HepG2 (cell line): ENCODE measurements around the gene PLCB1. TPM values are rescaled to one million over a fixed set of nuclear protein-coding genes. Genes with fewer than 3 reads are reported as not detected.
A peak's percentile ranks its signal among the peaks of the same experiment; 100 is the strongest.

Source experiments
- ATF5 ChIP-seq: sonication (generic); formaldehyde crosslinking; IDR thresholded peaks from 2 replicates; pipeline ENCODE4 v1.4.0; 2020; ENCODE audit warnings: mild to moderate bottlenecking, low read depth, missing genetic modification reagents
- CEBPG ChIP-seq: IDR thresholded peaks from 2 replicates; pipeline ENCODE4 v1.6.1; 2016
- CEBPZ ChIP-seq: IDR thresholded peaks from 2 replicates; pipeline ENCODE4 v1.6.1; 2012; ENCODE audit warnings: low read length, improper control_type of control experiment
- EP300 ChIP-seq, 3 experiments: sonication (generic) in 1 of 3; formaldehyde crosslinking in 1 of 3; IDR thresholded peaks; 2 replicates each; pipeline versions ENCODE4 v1.5.1 to v1.6.1; 2011 to 2020; ENCODE audit warnings: low read depth in 2 of 3, low read length in 2 of 3, borderline replicate concordance in 1 of 3, improper control_type of control experiment in 1 of 3, mild to moderate bottlenecking in 1 of 3, missing genetic modification reagents in 1 of 3, moderate library complexity in 1 of 3
- HDAC2 ChIP-seq: sonication (generic); formaldehyde crosslinking; IDR thresholded peaks from 2 replicates; pipeline ENCODE4 v1.4.0; 2020; ENCODE audit warnings: missing genetic modification reagents
- HMGXB4 ChIP-seq, 2 experiments: sonication (generic) in 1 of 2; formaldehyde crosslinking in 1 of 2; IDR thresholded peaks; 2 replicates each; pipeline versions ENCODE4 v1.4.0 to v1.6.1; 2018 to 2020; ENCODE audit warnings: missing genetic modification reagents in 2 of 2, borderline replicate concordance in 1 of 2, low read depth in 1 of 2, mild to moderate bottlenecking in 1 of 2, missing biosample characterization in 1 of 2
- KLF11 ChIP-seq: IDR thresholded peaks from 2 replicates; pipeline ENCODE4 v1.6.1; 2016; ENCODE audit warnings: missing compliant biosample characterization
- RARA ChIP-seq: IDR thresholded peaks from 2 replicates; pipeline ENCODE4 v1.6.1; 2016; ENCODE audit warnings: missing genetic modification reagents, missing compliant biosample characterization
- SNAI1 ChIP-seq: sonication (generic); formaldehyde crosslinking; IDR thresholded peaks from 2 replicates; pipeline ENCODE4 v1.5.0; 2020; ENCODE audit warnings: mild to moderate bottlenecking, missing genetic modification reagents, borderline replicate concordance
- ZBTB43 ChIP-seq: sonication (generic); formaldehyde crosslinking; conservative IDR thresholded peaks from 2 replicates; pipeline ENCODE4 v1.4.0; 2020; ENCODE audit warnings: missing genetic modification reagents
- ZMYM4 ChIP-seq: sonication (generic); formaldehyde crosslinking; IDR thresholded peaks from 2 replicates; pipeline ENCODE4 v1.8.1; 2023; ENCODE audit warnings: mild to moderate bottlenecking, missing genetic modification reagents
- ZNF652 ChIP-seq: IDR thresholded peaks from 2 replicates; pipeline ENCODE4 v1.6.1; 2016; ENCODE audit warnings: low read depth, borderline replicate concordance
- ZSCAN5A ChIP-seq: sonication (generic); formaldehyde crosslinking; IDR thresholded peaks from 2 replicates; pipeline ENCODE4 v1.8.0; 2022; ENCODE audit warnings: mild to moderate bottlenecking, missing genetic modification reagents, borderline replicate concordance
- polyA plus RNA-seq, 8 experiments: library from polyadenylated mRNA; depleted of rRNA in 3 of 8; stranded (reverse) in 7 of 8; unstranded in 1 of 8; fragments of >200 nt; fragmentation: Illumina TruSeq in 4 of 8; extraction: Trizol in 4 of 8; gene quantifications; 2 replicates each; pipeline versions ENCODE4 v1.2.1 to v1.2.3, GENCODE V29; 2011 to 2016; ENCODE audit warnings: low read depth in 4 of 8, missing spikeins in 1 of 8, mixed read lengths in 1 of 8; ENCODE audit not compliant: insufficient read depth in 1 of 8
- total RNA-seq, 5 experiments: library from RNA; depleted of rRNA; stranded (reverse); fragments of >200 nt; fragmentation: Illumina TruSeq; extraction: Trizol; gene quantifications; 2 replicates each; pipeline ENCODE4 v1.2.3, GENCODE V29; 2016; ENCODE audit warnings: low read depth in 1 of 5
- TF ChIP-seq, protein P1 (sequence below): sonication (generic); formaldehyde crosslinking; IDR thresholded peaks from 2 replicates; pipeline ENCODE4 v1.5.0; 2020; ENCODE audit warnings: mild to moderate bottlenecking, missing genetic modification reagents
- TF ChIP-seq, protein P2 (sequence below): sonication (generic); formaldehyde crosslinking; IDR thresholded peaks from 2 replicates; pipeline ENCODE4 v1.8.1; 2023; ENCODE audit warnings: mild to moderate bottlenecking, missing genetic modification reagents, borderline replicate concordance

Gene PLCB1
- total and polyA plus RNA-seq, 2 of the 13 experiments (the other 11 are each of a cell fraction or from before 2014, with no cell fraction given), result 42.4 to 55.9 TPM

- TF ChIP-seq EP300 (IDR thresholded peaks at IDR 0.05; ENCODE audit: low read depth in 2 of 2, low read length in 2 of 2), result peak in 1 of 2 experiments; percentile 72; a peak in 1 of 4 replicates
- peak; percentile 38; the same call in 1 of the 2 replicates for TF ChIP-seq EP300 (CRISPR knock-in tag; IDR thresholded peaks at IDR 0.05; ENCODE audit: borderline replicate concordance)
- TF ChIP-seq HDAC2, result peak; percentile 90
- peak in 1 of 2 experiments; percentile 10; a peak in 1 of 4 replicates for TF ChIP-seq HMGXB4 (CRISPR knock-in tag; IDR thresholded peaks at IDR 0.05; ENCODE audit: borderline replicate concordance in 1 of 2, low read depth in 1 of 2)
- TF ChIP-seq ZNF652 (CRISPR knock-in tag), result peak; percentile 54; the same call in 1 of the 2 replicates
- TF ChIP-seq CEBPZ, result no peak
- TF ChIP-seq CEBPG (CRISPR knock-in tag), result peak; percentile 38; the same call in 1 of the 2 replicates
- peak; percentile 78; the same call in 1 of the 2 replicates for TF ChIP-seq ZBTB43 (CRISPR knock-in tag)
- TF ChIP-seq SNAI1 (CRISPR knock-in tag), result 0 out of 2 replicates have a peak, but pooled peaks have one; percentile 59
- peak; percentile 92; the same call in 1 of the 2 replicates for TF ChIP-seq ZSCAN5A (CRISPR knock-in tag)
- TF ChIP-seq, protein P1, sequence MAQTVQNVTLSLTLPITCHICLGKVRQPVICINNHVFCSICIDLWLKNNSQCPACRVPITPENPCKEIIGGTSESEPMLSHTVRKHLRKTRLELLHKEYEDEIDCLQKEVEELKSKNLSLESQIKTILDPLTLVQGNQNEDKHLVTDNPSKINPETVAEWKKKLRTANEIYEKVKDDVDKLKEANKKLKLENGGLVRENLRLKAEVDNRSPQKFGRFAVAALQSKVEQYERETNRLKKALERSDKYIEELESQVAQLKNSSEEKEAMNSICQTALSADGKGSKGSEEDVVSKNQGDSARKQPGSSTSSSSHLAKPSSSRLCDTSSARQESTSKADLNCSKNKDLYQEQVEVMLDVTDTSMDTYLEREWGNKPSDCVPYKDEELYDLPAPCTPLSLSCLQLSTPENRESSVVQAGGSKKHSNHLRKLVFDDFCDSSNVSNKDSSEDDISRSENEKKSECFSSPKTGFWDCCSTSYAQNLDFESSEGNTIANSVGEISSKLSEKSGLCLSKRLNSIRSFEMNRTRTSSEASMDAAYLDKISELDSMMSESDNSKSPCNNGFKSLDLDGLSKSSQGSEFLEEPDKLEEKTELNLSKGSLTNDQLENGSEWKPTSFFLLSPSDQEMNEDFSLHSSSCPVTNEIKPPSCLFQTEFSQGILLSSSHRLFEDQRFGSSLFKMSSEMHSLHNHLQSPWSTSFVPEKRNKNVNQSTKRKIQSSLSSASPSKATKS (CRISPR knock-in tag), result no peak
- peak; percentile 80 for TF ChIP-seq RARA (CRISPR knock-in tag)
- TF ChIP-seq, protein P2, sequence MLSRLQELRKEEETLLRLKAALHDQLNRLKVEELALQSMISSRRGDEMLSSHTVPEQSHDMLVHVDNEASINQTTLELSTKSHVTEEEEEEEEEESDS (CRISPR knock-in tag), result no peak
- peak; percentile 92 for TF ChIP-seq ZMYM4 (CRISPR knock-in tag)
- TF ChIP-seq ATF5 (CRISPR knock-in tag), result no peak
- TF ChIP-seq KLF11 (CRISPR knock-in tag), result peak; percentile 56; the same call in 1 of the 2 replicates
Observed at GRCh38 chr20:8190043-8190880, 58.2 kb downstream of the PLCB1 start (continued).
